Measurements from ENCODE around the gene CBFA2T3.

GRCh38 chr16:89001117-89002027 lies 24.4 kb upstream of the CBFA2T3 start:
- TF ChIP-seq POLR2AphosphoS5 (IDR thresholded peaks at IDR 0.05; ENCODE audit: borderline replicate concordance, low read depth, low read length) (no peak), EZH2 (IDR thresholded peaks at IDR 0.05) (no peak), FOXP2 (optimal IDR thresholded peaks at IDR 0.05; ENCODE audit: control extremely low read depth, extremely low read length, insufficient read depth) (no peak)
